BJ (cell line): ENCODE results near the gene ZBTB22. TPM values are rescaled to one million over a fixed set of nuclear protein-coding genes. Genes with fewer than 3 reads are reported as not detected.

Source experiments
- CTCF ChIA-PET: fragments of 350-600 bp; formaldehyde crosslinking; extraction: SDS; loops from one replicate; lab custom pipeline; 2021; ENCODE audit warnings: antibody characterized with exemption, inconsistent platforms; lab: Yijun Ruan, JAX
- POLR2A ChIA-PET: fragments of 300-600 bp; sonication (Branson Sonifier 250); formaldehyde crosslinking; extraction: SDS; loops from one replicate; lab custom pipeline; 2021; ENCODE audit warnings: antibody characterized with exemption; lab: Charles Lee
- DNase-seq: peaks from one replicate; pipeline ENCODE4 v3.0.0-alpha.2; 2011; ENCODE audit warnings: low read depth
- H3K27me3 ChIP-seq: 2 replicates; pipeline ENCODE4 v1.6.0; 2011; ENCODE audit warnings: low read length; ENCODE audit not compliant: control insufficient read depth, insufficient read depth
- H3K36me3 ChIP-seq: 2 replicates; pipeline ENCODE4 v1.5.1; 2011; ENCODE audit warnings: low read length; ENCODE audit not compliant: control insufficient read depth, insufficient read depth
- H3K4me3 ChIP-seq: 2 replicates; pipeline ENCODE4 v1.5.1; 2011; ENCODE audit warnings: low read depth, mild to moderate bottlenecking, control low read depth, low read length
- polyA plus RNA-seq: library from polyadenylated mRNA; depleted of rRNA; stranded (reverse); fragments of >200 nt; gene quantifications from 2 replicates; pipeline ENCODE4 v1.2.3, GENCODE V29; 2011; rRNA removed
- TF ChIP-seq, protein P1 (sequence below): IDR thresholded peaks from 2 replicates; pipeline ENCODE4 v1.5.1; 2011; ENCODE audit warnings: low read depth, mild to moderate bottlenecking, control low read depth, inconsistent platforms, low read length, moderate library complexity; ENCODE audit not compliant: insufficient read depth

ZBTB22 gene
- polyA plus RNA-seq, 1 experiment = 13.6 TPM

DNA sequence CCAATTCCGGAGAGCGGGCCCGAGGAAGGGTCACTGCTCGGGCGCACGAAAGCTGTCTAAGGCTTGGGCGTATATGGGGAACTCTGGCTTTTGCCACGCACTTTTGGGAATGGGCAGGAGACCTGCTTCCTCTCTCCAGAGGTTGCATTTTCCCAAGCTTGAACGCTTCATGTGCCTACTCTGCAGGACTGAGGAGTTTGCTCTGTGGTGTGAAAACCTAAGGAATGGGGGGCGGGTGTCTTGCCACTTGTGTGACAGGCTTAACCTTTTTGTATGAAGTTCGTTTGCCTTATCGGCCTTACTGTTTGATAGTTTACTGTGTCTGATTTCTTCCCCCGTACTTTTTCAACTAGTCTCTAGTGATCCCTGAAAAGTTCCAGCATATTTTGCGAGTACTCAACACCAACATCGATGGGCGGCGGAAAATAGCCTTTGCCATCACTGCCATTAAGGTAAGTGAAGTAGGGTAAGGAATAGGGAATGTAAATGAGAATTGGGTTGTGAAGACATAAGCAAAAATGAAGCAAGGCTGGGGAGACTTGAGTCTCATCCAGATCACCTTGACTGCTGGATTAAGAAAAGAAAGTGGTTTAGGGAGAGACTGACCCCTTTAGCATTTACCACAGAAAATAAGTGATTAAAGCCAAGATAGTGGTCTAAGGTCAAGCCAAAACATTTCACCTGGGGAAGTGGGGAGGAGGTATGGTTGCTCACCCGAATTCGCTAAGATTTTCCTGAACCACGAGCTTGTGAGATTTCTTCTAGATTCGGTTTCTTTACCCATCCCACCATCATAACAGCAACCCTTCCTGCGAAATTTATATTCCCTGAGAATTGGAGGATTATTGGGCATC lies 45.0 kb downstream of the ZBTB22 start:
- POLR2A ChIA-PET = interaction anchor here (0.7 to 1.5 kb wide), 2 partner anchors 24 to 36 kb away, joined by 3 read pairs; no protein-coding TSS in a partner anchor
- CTCF ChIA-PET = interaction anchor here (1.1 to 1.8 kb wide), 2 partner anchors 23 to 27 kb away, joined by 3 to 9 read pairs; no protein-coding TSS in a partner anchor

DNA sequence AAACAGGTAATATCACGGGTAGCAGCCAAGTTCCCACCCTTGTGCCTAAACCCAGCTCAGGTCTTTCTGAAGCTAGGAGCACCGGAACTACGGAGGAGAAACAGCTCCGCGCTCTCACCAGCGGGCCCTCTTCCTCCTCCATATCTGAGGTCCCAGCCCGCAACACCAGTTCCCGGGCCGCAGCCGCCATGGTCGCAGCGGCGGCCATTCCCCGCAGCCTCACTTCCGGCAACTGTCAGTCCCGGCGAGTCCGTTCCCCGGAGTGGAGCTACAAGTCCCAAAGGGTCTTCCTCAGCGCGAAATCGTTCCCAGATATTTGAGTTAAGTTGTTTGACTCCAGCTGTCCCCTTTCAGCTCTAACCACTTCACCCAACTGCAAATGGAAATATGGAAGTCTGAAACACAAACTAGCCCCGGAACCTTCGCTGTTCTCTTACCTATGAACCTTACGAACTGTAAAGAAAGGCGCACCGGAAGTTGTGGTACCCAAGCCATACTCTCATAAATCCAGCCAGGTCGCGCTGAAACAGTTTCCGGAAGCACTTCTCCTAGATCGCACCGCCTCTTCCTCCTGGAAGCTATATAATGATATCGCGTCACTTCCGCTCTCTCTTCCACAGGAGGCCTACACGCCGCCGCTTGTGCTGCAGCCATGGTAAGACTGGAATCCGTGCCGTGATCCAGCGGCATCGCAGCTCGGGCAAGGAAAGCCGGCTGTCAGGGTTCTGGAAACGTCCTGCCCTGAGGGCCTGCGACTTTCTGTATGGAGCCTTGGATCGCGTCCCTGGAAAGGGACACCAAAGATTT lies 45.9 kb downstream of the ZBTB22 start, which contains the start of the genes RPS18 and VPS52:
Gene RPS18, plus strand, starts transcription at position 608 of the 807 bp plus-strand sequence. Its CDS starts 45 bp downstream, at position 653.
Gene VPS52, minus strand, starts transcription at position 409 of the 807 bp plus-strand sequence. Its CDS starts 201 bp downstream, at position 208.
- H3K36me3 ChIP-seq = peaks cover 33% of the 10 kb centered on the region
- H3K27me3 ChIP-seq = no peaks in the 10 kb centered on the region
- TF ChIP-seq, protein P1, sequence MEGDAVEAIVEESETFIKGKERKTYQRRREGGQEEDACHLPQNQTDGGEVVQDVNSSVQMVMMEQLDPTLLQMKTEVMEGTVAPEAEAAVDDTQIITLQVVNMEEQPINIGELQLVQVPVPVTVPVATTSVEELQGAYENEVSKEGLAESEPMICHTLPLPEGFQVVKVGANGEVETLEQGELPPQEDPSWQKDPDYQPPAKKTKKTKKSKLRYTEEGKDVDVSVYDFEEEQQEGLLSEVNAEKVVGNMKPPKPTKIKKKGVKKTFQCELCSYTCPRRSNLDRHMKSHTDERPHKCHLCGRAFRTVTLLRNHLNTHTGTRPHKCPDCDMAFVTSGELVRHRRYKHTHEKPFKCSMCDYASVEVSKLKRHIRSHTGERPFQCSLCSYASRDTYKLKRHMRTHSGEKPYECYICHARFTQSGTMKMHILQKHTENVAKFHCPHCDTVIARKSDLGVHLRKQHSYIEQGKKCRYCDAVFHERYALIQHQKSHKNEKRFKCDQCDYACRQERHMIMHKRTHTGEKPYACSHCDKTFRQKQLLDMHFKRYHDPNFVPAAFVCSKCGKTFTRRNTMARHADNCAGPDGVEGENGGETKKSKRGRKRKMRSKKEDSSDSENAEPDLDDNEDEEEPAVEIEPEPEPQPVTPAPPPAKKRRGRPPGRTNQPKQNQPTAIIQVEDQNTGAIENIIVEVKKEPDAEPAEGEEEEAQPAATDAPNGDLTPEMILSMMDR = no peak
- DNase-seq = peak; percentile 92
- ChIA-PET POLR2A (interaction anchor here (0.6 to 1.5 kb wide), 5 partner anchors 11 to 67 kb away, joined by 3 to 10 read pairs (median 3); partner anchors contain the start of genes HSD17B8, PFDN6 and WDR46), CTCF (interaction anchor here (0.8 to 1.8 kb wide), 4 partner anchors 22 to 74 kb away, joined by 3 to 9 read pairs (median 4); no protein-coding TSS in a partner anchor)
- peak within 1 kb of the TSS; percentile 66 for H3K4me3 ChIP-seq

More for the DNA sequence above, 45.0 kb downstream of the ZBTB22 start:
- TF ChIP-seq, protein P1 = no peak
- Histone ChIP-seq H3K27me3 (no peaks in the 10 kb centered on the region), H3K4me3 (peak overlapping the region; percentile 66), H3K36me3 (peaks cover 29% of the 10 kb centered on the region)
- DNase-seq = no peak

DNA sequence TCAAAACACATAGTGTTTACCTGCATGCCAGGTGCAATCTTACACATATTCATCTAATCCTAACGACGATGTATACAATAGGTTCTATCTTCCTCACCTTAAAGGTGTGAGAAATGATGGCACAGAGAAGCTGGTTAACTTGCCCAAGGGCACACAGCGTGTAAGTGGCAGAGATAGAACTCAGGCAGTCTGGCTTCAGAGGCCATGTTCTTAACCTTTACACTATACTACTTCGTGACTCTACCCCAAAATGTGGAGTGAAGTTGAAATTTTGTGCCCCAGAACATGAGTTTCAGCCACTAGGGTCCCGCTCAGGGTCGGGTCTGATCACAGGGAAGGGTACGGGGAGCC lies 46.5 kb downstream of the ZBTB22 start:
- Histone ChIP-seq H3K4me3 (peak overlapping the region; percentile 66), H3K27me3 (no peaks in the 10 kb centered on the region), H3K36me3 (peaks cover 32% of the 10 kb centered on the region)
- DNase-seq = no peak
- TF ChIP-seq, protein P1 = no peak
- ChIA-PET POLR2A (interaction anchor here (0.9 to 1.5 kb wide), 2 partner anchors 10 to 23 kb away, joined by 3 read pairs; no protein-coding TSS in a partner anchor), CTCF (interaction anchor here (0.8 to 1.8 kb wide), 4 partner anchors 22 to 73 kb away, joined by 3 to 9 read pairs (median 4); no protein-coding TSS in a partner anchor)

Other genes starting within 250 kb of the ZBTB22 start
- gene HLA-DPA1, start 244.1 kb downstream of the ZBTB22 start, polyA plus RNA-seq = 11.2 and 12.1 TPM in 2 replicates
- 8.2 and 11.2 TPM in 2 replicates for gene HLA-DPB1, start 241.8 kb downstream of the ZBTB22 start, polyA plus RNA-seq
- gene COL11A2, start 125.3 kb downstream of the ZBTB22 start, polyA plus RNA-seq = 0.55 and 0.91 TPM in 2 replicates
- gene RXRB, start 117.1 kb downstream of the ZBTB22 start, polyA plus RNA-seq = 51.3 and 67.9 TPM in 2 replicates
- 116 and 151 TPM in 2 replicates for gene SLC39A7, start 116.9 kb downstream of the ZBTB22 start, polyA plus RNA-seq
- gene HSD17B8, start 113.1 kb downstream of the ZBTB22 start, polyA plus RNA-seq = 2.1 and 3.4 TPM in 2 replicates
- 24.4 and 36.6 TPM in 2 replicates for gene RING1, start 109.2 kb downstream of the ZBTB22 start, polyA plus RNA-seq
- 63.2 and 89.8 TPM in 2 replicates for gene VPS52, start 45.9 kb downstream of the ZBTB22 start, polyA plus RNA-seq
- 6,221 and 6,433 TPM in 2 replicates for gene RPS18, start 45.7 kb downstream of the ZBTB22 start, polyA plus RNA-seq
- gene B3GALT4, start 40.6 kb downstream of the ZBTB22 start, polyA plus RNA-seq = 2.2 and 4.0 TPM in 2 replicates
- 45.6 and 78.9 TPM in 2 replicates for gene WDR46, start 28.5 kb downstream of the ZBTB22 start, polyA plus RNA-seq
- gene PFDN6, start 28.1 kb downstream of the ZBTB22 start, polyA plus RNA-seq = 49.0 and 55.5 TPM in 2 replicates
- 24.2 and 35.2 TPM in 2 replicates for gene RGL2, start 18.8 kb downstream of the ZBTB22 start, polyA plus RNA-seq
- 23.1 and 37.9 TPM in 2 replicates for gene TAPBP, start 3.7 kb downstream of the ZBTB22 start, polyA plus RNA-seq
- 37.5 and 46.9 TPM in 2 replicates for gene DAXX, start 5.2 kb upstream of the ZBTB22 start, polyA plus RNA-seq
- 24.2 and 32.4 TPM in 2 replicates for gene KIFC1, start 74.1 kb upstream of the ZBTB22 start, polyA plus RNA-seq
- gene PHF1, start 93.3 kb upstream of the ZBTB22 start, polyA plus RNA-seq = 37.8 and 54.6 TPM in 2 replicates
- gene CUTA, start 100.4 kb upstream of the ZBTB22 start, polyA plus RNA-seq = 347 and 369 TPM in 2 replicates
- gene SYNGAP1, start 102.3 kb upstream of the ZBTB22 start, polyA plus RNA-seq = 4.2 and 5.7 TPM in 2 replicates
- gene ZBTB9, start 136.8 kb upstream of the ZBTB22 start, polyA plus RNA-seq = 4.4 and 5.7 TPM in 2 replicates